Renal pelvis (tissue), 4 donors: Measurements from ENCODE around the gene FGA. TPM values are rescaled to one million over a fixed set of nuclear protein-coding genes. Genes with fewer than 3 reads are reported as not detected.
"Not testable (repeated sequence)": the region's sequence is repeated elsewhere in the genome, so short reads cannot be mapped to it uniquely, and the experiment has no call there.

ENCODE experiments used
- DNase-seq: peaks from one replicate; pipeline ENCODE4 v3.0.0-alpha.2; 2013
- polyA plus RNA-seq, 3 donors: library from polyadenylated mRNA; unstranded; fragments of 120-200 nt; gene quantifications; one replicate each; pipeline ENCODE4 v1.2.1, GENCODE V29; 2013; ENCODE audit not compliant: insufficient read length in 3 of 3

The FGA gene
- polyA plus RNA-seq, 3 donors = 0.10 to 0.95 (median 0.11) TPM

DNA sequence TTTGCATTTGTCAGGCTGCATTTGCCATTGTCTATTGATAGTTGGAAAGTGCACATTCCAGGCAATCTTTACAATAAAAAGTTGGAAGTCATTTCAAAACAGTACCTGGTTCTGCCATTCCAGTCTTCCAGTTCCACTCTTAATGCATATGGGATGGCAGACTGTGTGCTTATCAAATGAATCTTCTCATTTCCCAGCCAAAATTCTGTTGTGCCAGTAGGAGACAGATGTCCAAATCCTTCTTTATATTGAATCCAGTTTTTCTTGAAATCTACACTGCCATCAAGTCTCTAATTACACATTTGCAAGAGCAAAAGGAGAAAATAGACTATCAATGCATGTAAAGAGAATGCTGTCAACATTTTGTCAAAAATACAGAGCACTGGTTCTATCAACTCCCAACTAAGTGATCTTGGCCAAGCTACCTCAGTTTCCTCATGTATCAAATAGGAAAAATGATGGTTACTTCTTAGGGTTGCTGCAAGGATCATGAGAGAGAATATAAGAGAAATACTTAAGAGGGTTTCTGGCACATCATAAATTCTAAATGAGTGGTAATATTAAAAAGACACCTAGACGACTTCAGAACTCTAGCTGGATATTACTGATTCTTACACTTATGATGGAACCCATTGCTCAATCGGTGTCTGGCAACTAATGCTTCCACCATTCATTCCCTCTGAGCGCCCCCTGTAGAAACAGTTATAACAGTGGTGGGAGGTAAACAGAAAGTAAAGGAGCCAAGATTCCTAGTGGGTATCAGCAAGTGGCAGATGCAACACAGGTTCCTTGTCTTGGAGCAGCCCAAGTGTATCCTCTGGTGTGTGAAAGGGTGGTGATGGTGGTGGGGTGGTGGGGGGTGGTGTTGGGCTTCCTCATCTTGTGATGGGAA is 18.1 kb upstream of the FGA start:
- DNase-seq = no peak

DNA sequence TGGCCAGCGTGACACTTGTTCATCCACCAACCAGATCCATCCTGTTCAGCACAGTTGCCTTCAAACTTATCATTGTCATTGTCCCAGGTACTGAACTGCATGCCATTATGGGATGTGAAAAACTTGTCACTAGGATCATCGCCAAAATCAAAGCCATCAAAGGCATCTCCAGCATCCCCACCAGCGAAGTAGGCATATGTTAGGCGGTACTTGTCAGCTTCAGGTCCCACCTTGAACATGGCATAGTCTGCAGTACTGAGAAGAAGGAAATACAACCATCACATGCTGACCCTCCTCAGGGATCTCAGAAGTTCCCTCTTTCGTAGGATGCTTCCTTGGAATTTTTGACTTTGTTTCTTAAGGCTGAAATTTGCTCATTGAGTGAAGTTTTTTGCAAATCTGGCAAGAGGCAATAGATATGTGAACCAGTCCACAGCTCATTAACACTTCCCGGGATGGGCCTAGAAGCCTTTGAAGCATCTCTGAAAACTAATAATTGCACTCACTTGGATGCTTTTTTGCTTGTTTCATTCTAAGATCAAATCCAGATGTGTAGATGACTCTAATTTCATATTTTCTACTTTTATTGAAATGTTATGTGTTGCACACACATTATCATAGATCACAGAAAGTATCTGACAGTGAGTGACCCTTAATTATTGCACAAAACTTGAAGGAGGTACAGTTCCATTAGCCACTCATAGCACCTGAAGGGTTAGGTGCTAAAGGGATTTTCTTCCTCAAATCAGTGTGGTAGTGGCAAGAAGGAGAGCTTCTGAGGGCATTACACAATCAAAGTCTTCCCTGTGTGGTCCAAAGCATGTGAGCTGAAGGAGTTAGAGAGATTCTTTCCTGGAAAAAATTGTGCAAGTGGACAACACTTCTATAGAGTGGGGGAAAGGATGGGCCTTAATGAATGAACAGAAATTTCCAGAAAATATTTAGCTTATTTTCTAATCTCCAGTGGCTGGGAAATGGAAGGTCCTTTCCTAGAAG is 16.5 kb upstream of the FGA start:
- no peak for DNase-seq

DNA sequence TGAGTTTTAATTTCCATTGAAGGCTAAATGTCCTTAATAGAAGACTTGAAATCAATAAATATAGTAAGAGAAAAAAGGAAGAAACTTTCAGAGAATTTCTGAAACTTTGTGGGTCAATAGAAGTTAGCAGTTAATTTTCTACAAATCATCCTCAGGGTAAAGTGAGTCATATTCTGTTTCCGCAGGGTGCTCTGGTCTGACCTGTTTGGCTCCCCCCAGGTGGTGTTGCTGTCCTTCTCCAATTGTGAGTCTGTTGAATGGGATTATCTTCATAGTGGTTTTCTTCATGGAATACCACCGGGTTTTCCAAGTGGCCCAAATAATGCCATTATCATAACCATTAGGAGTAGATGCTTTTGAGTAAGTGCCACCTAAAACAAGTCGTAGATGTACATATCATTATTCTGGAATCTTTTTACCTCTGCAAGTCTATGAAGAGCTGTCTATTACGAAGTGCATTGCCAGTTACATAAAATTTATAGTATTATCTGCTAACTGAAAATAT is 14.2 kb upstream of the FGA start:
- DNase-seq = no peak

DNA sequence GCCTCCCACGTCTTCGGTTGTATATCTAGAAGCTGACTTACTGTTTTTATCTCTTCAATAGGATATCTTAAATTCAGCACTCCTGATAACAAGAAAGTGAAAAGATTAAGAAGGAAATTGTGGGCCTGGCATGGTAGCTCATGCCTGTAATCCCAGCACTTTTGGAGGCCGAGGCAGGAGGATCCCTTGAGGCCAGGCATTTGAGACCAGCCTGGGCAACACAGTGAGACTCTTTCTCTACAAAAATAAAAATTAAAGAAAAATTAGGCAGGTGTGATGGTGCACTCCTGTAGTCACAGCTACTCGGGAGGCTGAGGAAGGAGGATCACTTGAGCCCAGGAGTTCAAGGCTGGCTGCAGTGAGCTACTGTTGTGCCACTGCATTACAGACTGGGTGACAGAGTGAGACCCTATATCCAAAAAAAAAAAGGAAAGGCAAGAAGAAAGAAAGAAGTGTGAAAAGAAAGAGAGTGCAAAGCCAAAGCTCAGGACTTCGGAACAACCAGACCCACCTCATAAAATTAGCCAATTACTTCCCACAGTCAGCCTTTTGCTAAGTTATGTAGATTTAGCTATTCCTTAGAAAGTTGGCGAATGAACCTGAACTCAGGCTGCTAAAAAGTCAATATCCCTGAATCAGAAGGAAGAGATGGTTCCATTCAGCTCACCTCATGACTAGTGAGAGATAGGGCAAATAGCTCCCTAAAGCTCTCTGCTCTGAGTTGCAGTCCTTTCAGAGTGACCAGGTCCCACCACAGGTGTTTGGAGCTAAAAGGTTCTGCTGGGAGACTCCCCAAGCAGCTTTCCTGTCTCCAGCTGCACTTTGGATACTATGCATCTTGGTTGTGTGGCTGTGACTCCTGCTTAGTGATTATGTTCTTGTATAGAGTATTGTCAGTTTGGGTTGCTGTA is 12.7 kb upstream of the FGA start:
- DNase-seq = no peak

DNA sequence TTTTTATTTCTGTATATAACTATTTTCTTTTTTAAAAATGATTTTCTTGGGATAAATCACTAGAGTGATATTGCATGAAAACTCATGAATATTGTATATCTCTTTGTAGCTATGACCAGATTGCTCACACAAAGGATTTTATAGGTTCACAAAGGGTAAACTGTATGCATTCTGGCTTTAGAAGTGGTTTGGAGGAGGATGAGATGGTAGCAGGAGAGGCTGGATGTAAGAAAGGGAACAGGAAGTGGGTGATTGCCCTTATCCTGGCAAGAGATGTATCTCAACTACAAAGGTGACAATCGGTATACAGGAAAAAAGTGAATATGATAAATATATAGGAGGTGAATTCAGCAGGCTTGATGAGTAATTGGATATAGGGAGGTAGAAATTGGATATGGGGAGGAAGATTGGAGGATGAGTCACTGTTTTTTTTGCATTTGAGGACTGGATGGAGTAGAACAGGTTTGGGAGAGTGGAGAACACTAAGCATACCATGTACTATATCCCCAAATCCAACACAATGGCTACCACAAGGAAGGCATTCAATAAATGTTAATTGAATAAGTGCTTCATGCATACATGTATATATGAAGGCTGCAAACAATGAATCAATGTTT is 12.0 kb upstream of the FGA start:
- no peak for DNase-seq

DNA sequence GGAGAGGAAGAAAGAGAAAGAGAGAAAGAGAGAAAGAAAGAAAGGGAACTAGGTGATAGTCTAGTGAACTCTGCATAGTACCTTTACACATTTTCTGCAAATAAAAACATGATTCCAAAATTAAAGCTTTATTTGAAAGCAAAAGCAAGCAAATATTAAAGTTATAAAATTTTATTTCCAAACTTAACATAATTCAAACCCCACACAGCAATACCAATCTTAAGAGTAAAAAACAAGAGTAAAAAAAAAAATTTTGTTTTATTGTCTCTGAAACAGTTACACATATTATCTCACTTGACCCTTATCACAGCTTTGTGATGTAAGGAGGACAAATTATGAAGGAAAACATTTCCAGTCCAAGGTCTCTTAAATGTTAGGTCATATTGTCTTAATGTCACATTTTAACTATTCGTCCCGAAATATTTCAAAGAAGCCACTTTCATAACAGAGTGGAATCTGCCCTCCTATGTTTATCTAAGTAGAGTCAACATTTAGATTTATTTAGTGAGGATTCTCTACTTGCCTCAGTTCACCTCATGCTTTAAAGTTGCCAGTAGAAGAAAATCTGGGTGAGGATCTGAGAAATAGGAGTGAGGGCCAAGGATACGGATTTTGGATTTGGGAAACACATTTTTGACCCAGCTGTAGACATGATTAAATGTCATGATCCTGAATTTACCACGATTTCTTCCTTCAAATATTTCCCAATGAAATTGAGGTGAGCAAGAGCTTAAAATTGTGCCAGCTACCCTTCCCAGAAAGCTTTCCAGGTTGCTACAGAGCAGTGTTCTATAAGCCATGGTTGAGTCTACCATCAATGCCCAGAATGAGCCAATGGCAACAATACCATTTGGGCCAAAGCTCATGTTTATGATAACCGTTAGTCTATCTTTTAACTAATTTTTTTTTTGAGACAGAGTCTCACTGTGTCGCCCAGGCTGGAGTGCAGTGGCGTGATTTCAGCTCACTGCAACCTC is 7.5 kb upstream of the FGA start:
- no peak for DNase-seq

DNA sequence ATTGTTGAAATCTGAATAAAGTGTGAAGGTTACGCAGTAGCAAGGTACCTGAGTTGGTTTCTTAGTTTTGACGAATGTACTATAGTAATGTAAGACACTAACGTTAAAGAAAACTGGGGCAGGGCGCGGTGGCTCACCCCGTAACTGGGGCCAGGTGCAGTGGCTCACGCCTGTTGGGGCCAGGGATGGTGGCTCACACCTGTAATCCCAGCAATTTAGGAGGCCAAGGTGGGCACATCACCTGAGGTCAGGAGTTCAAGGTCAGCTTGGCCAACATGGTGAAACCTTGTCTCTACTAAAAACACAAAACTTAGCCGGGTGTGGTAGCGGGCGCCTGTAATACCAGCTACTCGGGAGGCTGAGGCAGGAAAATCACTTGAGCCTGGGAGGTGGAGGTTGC is 6.7 kb upstream of the FGA start:
- not testable (repeated sequence) for DNase-seq

DNA sequence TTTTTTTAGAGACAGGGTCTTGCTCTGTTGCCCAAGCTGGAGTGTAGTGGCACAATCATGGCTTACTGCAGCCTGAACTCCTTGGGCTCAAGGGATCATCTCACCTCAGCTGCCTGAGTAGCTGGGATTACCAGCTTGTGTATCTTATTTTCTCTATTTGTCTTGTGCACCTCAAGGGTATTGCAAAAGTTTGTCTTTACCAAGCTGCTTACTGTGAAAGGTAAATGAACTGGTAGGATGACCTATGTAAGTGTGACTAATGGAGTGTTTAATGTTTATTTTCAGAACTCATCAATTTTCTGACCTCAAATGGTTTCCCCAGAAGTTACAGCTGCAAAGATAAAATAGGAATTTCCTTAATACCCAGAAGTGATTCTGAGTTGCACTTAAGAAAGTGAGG is 5.3 kb upstream of the FGA start:
- DNase-seq = no peak

DNA sequence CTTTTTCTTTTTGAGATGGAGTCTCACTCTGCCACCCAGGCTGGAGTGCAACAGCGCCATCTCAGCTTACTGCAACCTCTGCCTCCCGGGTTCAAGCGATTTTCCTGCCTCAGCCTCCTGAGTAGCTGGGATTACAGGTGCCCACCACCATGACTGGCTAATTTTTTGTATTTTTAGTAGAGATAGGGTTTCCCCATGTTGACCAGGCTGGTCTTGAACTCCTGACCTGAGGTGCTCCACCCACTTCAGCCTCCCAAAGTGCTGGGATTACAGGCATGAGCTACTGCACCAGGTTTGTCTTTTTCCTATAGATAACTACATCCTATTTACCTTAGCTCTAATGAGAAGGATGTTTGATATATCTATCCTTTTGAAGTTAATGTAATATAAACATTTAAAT is 3.8 kb upstream of the FGA start:
- DNase-seq = not testable (repeated sequence)

DNA sequence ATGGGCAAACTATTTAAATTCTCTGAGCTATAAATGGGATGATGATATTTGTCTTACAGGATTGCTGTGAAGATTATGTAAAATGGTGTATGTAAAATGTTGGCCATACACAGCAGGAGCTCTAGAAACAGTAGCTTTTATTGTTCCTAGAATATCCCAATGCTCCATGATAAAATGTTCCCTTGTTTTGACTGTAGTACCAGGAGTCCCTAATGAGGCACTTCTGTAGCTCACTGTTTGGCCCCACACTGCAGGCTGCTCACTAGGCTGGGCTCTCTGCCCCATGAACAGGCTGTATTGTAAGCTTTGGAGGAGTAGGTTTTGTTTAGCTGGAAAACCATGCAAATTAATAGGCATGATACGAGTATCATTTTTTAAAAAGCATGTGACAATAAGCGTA is 3.3 kb upstream of the FGA start:
- no peak for DNase-seq

DNA sequence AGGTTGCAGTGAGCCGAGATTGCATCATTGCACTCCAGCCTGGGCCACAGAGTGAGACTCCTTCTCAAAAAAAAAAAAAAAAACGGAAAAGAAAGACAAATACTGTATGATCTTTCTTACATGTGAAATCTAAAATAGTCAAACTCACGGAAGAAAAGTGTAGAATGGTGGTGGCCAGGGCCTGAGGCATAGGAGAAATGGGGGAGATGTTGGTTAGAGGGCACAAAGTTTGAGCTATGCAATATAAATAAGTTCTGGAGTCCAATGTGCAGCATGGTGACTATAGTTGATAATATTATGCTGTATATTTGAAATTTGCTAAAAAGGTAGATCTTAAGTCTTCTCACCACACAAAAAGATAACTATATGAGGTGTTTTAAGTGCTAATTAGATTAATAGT is 1.3 kb upstream of the FGA start:
- no peak for DNase-seq

DNA sequence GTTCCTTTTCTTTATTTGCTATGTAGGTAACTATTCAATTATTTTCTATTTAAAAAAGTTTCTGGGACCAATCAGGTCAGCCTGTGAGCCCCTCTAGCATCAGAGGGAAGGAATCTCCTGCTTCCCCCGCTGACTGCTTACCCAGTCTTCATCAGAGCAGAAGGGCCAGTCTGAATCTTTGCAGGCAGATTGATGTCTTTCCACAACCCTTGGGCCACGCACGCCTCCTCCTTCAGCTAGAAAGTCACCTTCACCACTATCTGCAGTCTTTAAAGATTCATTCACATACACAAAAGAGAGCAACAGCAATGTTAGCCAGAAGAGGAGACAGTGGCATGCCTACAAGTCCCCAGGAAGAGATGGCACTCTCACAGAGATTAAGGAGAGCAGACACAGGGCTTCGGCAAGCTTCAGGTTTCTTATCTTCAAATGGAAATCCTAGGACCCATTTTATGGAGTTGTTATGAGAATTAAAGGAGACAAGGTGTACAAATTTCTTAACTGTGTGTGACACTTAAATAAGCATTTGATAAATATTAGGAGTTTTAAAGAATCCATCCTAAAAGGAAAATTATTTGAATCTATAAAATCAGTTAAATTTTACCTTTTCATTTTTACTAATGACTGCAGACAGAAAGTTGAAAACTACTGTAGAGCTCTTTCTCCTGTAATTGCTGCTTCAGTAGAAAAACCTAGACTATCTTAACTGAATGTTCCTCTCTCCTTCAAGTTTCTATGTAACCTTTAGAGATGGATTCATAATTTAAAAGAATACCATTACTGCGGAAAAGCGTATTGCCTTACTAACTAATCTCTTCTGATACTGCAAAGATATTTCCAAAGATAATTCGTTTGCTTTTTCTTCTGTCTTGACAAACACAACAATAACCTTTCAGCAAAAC is 995 bp downstream of the FGA start:
- DNase-seq = no peak

DNA sequence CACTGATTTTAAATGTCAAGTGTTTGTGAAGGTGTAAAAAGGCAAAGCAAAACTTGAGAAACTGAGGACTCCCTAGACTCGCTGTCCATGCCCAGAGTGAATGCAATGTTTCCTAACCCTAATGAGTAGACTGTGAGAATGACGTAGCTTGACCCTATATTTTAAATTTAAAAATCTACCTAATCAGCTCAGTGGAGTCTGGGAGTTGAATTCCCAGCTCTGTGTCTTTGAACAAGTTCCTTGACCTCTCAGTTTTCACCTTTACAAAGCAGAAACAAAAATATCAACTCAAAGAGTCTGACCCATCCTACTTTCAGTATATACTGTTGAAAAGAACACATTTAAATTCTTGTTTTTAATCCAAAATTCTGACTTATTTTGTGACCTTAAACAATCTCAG is 2.3 kb downstream of the FGA start:
- DNase-seq = no peak

DNA sequence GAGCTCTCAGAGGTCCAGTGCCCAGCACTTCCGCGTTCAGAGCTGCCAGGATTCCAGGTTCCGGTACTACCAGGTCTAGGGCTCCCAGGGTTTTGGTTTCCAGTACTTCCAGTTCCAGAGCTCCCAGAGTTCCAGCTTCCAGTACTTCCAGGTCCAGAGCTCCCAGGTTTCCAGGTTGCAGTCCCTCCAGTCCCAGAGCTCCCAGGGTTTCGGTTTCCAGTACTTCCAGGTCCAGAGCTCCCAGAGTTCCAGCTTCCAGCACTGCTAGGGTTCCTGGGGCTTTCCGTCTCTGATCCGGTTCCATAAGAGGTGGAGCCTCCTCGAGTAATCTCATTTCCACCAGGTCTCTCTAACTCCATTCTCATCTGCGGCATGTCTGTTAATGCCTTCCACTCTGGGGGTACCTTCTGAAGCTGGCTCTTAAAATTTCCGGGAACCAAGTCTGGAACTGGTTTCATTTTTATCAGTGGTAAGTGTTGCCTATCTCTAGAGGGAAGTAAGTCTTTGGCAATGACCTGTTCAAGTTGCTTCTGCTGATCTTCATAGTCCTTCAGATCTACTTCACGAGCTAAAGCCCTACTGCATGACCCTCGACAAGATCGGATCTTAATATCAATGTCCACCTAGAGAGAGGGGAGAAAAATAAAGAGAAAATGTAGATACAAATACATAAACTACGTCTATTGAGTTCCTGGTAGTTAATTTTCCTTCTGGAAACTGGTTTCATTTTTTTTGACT is 4.1 kb downstream of the FGA start:
- DNase-seq = no peak

DNA sequence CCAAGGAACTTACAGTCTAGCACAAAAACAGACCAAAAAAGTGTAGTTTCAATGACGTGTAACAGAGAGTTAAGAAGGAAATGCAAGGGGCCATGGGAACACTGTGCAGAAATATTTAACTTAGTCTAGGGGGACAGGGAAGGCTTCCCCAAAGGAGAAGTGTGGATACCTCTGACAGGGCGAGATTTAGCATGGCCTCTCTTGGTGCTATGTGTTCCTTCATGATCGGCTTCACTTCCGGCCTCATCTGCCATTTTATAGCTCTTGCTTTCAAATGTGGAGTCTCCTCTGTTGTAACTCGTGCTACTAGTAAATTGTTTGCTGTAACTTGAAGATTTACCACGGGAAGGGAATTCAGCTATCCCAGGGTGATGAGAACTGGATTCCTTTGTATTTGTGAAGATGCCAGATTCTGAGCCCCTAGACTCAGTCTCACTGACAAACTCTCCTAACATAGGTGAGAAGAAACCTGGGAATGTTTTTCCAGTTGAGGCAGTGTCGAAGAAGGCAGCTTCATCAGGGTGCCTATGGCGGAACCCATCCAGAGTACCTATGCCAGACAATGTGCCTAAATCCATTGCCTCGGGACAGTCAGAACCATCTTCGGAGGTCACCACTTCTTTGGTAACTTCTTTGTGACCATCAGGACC is 5.0 kb downstream of the FGA start:
- no peak for DNase-seq

DNA sequence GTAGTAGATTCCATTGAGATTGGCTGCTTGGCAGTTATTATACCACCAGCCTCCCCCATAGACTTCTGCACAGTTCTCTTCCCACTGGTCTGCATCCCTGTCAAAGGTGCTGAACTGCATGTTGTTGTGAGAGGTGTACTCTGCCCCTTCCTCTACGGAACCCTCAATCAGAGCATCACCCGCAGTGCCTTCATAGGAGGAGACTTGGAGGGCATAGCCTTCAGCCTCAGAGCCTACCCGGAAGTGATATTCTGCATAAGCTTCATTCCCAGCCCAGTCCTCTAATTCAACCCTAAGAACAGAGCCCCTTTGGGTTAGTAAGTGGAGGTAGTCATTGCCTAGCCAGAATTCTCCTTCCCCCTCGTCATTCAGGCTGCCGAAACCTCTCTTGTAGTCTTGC is 6.3 kb downstream of the FGA start:
- DNase-seq = no peak

DNA sequence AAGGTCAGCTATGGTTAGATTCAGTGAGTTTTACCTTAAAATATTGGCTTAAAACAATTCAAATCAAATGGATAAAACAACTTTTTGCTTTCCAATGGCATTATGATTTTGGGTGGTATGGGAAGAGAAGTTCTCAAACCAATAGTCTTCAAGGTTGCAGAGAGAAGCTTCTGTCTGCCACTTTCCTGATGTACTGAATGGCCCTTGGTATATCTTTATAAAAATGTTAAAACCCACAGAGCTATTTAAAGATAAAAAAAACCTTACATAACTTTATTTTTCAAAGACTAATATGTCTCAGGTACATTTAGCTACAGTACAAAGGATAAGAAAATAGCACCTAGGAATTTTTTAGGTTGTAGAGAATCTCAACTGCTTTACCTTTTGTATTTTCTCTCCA is 6.9 kb downstream of the FGA start:
- no peak for DNase-seq
